Thoracic aorta (tissue), 2 donors: ENCODE measurements around the gene DLG1. TPM values are rescaled to one million over a fixed set of nuclear protein-coding genes. Genes with fewer than 3 reads are reported as not detected.

ENCODE experiments used
- ATAC-seq: fragments of 150-250 bp; one replicate; pipeline ENCODE4 v1.8.0; 2017; ENCODE audit warnings: low read depth; ENCODE audit not compliant: insufficient number of reproducible peaks, low FRiP score
- DNase-seq: peaks from one replicate; pipeline ENCODE4 v3.0.0-alpha.2; 2020; ENCODE audit warnings: low spot score
- H3K27ac ChIP-seq, 2 donors: fragments of 200-600 bp; sonication (generic); 1 replicate in 1 of 2; 2 replicates in 1 of 2; pipeline ENCODE4 v1.5.1; 2016; ENCODE audit warnings: mild to moderate bottlenecking in 2 of 2, moderate library complexity in 2 of 2
- H3K27me3 ChIP-seq: fragments of 200-600 bp; sonication (generic); replicated peaks from 2 replicates; pipeline ENCODE4 v1.6.0; 2016; ENCODE audit warnings: mild to moderate bottlenecking; ENCODE audit not compliant: insufficient read depth
- H3K36me3 ChIP-seq: fragments of 200-600 bp; sonication (generic); one replicate; pipeline ENCODE4 v1.5.1; 2016
- H3K4me1 ChIP-seq, 2 donors: fragments of 200-600 bp; sonication (generic); 1 replicate in 1 of 2; 2 replicates in 1 of 2; pipeline versions ENCODE4 v1.5.1 to v1.6.0; 2016; ENCODE audit warnings: low read depth in 2 of 2, mild to moderate bottlenecking in 1 of 2; ENCODE audit not compliant: control insufficient read depth in 1 of 2
- H3K4me3 ChIP-seq: fragments of 200-600 bp; sonication (generic); 2 replicates; pipeline ENCODE4 v1.5.1; 2016; ENCODE audit warnings: mild to moderate bottlenecking
- H3K9me3 ChIP-seq: fragments of 200-600 bp; sonication (generic); 2 replicates; pipeline ENCODE4 v1.5.1; 2016
- total RNA-seq, 2 donors: library from RNA; depleted of rRNA; stranded (reverse); fragments of >200 nt; gene quantifications; one replicate each; pipeline versions ENCODE4 v1.1.0 to v1.2.3, GENCODE V29; 2016
- TF ChIP-seq, protein P1 (sequence below): fragments of 200-600 bp; sonication (generic); IDR thresholded peaks from one replicate; pipeline ENCODE4 v1.5.1; 2019; ENCODE audit warnings: antibody characterized with exemption

Gene DLG1
- total RNA-seq, 2 donors from 2014 or later = 46.4 to 67.8 TPM

DNA sequence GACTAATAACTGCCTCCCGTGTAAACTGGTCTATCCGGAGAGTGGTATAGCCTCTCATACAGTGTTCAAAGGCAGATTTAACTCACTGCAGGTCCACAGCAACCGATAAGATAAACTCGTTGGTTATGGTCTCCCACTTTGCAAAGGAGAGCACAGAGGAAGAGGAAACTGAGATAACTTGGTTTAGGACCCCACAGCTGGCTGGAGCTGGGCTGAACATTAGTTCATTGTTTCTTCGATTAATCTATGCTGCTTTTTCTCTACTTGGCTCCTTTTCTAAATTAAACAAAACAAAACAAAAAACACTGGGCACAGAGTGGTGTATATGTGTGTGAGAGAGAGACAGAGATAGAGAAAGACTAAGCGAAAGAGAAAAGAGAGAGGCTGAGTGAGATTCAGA is 5.0 kb upstream of the DLG1 start:
- Histone ChIP-seq H3K27ac (no peak overlapping the region), H3K4me1 (peaks cover 0 to 24% of the 10 kb centered on the region in 2 donors), H3K9me3 (no peaks in the 10 kb centered on the region), H3K27me3 (no peaks in the 10 kb centered on the region), H3K4me3 (no peak overlapping the region), H3K36me3 (no peaks in the 10 kb centered on the region)
- TF ChIP-seq, protein P1, sequence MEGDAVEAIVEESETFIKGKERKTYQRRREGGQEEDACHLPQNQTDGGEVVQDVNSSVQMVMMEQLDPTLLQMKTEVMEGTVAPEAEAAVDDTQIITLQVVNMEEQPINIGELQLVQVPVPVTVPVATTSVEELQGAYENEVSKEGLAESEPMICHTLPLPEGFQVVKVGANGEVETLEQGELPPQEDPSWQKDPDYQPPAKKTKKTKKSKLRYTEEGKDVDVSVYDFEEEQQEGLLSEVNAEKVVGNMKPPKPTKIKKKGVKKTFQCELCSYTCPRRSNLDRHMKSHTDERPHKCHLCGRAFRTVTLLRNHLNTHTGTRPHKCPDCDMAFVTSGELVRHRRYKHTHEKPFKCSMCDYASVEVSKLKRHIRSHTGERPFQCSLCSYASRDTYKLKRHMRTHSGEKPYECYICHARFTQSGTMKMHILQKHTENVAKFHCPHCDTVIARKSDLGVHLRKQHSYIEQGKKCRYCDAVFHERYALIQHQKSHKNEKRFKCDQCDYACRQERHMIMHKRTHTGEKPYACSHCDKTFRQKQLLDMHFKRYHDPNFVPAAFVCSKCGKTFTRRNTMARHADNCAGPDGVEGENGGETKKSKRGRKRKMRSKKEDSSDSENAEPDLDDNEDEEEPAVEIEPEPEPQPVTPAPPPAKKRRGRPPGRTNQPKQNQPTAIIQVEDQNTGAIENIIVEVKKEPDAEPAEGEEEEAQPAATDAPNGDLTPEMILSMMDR = no peak
- DNase-seq (no peak), ATAC-seq (no peak)

DNA sequence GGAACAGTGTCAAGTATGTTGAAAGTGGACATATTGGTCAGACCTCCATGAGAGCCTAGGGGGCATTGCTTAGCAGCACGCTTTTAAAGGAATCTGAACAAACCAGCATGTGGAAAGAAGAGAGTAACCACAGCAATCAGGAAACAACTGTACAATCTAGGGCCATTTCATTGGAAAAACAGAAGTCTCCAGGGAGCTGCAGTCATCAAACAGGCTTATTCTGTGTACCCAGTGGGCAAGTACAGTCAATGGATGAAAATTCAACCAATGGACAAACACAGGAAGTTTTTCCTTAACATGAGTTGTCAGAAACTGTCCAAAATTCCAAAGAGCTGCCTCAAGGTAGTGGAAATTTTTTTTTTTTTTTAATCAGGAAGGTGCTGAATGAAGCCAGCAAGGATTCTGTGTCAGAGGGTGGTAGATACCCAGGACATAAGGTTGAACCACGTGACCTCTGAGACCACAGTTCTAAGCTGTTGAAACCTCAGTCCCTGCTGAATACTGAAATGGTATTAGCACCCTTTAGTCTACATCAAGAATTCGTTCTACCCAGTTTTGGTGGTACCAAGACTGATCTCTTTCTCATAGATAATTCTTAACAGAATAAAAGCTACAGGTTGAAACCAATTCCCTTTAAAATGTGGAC is 4.4 kb upstream of the DLG1 start:
- Histone ChIP-seq H3K27me3 (no peaks in the 10 kb centered on the region), H3K36me3 (no peaks in the 10 kb centered on the region), H3K9me3 (no peaks in the 10 kb centered on the region), H3K4me3 (no peak overlapping the region), H3K4me1 (peaks cover 0 to 22% of the 10 kb centered on the region in 2 donors), H3K27ac (peak overlapping the region in 1 of 2 donors; percentile 3)
- no peak for ATAC-seq
- TF ChIP-seq, protein P1 = no peak
- DNase-seq = no peak

DNA sequence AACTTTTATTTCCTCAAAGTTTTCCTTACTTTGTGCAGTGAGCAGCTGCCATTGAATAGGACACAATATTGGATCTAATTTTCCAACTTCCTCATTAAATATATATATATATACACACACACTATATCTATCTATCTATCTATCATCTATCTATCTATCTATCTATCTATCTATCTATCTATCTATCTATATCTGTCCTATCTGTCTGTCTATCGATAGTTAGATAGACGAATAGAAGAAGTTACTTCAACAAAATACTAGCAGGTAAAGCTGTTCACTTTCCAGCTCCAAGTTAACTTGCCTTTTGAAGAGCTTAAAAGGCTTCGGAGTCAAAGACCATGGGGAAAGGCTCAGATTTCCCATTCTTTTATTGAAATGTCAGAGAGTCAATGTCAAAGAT is 3.6 kb upstream of the DLG1 start:
- Histone ChIP-seq H3K27me3 (no peaks in the 10 kb centered on the region), H3K27ac (peak overlapping the region in 1 of 2 donors; percentile 3), H3K9me3 (no peaks in the 10 kb centered on the region), H3K36me3 (no peaks in the 10 kb centered on the region), H3K4me1 (peaks cover 0 to 20% of the 10 kb centered on the region in 2 donors), H3K4me3 (no peak overlapping the region)
- TF ChIP-seq, protein P1 = no peak
- DNase-seq (no peak), ATAC-seq (no peak)

DNA sequence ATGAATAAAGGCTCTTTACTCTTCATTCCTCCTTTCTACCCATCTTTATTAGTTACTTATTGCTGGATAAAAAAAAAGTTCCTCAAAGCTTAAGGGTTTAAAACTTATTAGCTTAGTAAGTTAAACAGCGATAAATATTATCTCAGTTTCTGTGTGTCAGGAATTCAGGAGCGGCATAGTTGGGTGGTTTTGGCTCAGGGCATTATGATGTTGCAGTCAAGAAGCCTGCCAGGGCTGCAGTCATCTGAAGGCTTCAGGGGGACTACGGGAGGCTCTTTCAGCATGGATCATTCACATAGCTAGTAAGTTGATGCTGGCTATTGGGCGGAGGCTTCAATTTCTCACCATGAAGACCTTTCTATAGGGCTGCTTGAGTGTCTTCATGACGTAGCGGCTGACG is 1.9 kb upstream of the DLG1 start:
- no peak overlapping the region for H3K4me3 ChIP-seq
- no peak overlapping the region for H3K27ac ChIP-seq
- H3K36me3 ChIP-seq = no peaks in the 10 kb centered on the region
- no peaks in the 10 kb centered on the region for H3K27me3 ChIP-seq
- DNase-seq (no peak), ATAC-seq (no peak)
- no peaks in the 10 kb centered on the region for H3K9me3 ChIP-seq
- TF ChIP-seq, protein P1 = no peak
- H3K4me1 ChIP-seq = peaks cover 6 to 15% of the 10 kb centered on the region in 2 donors

DNA sequence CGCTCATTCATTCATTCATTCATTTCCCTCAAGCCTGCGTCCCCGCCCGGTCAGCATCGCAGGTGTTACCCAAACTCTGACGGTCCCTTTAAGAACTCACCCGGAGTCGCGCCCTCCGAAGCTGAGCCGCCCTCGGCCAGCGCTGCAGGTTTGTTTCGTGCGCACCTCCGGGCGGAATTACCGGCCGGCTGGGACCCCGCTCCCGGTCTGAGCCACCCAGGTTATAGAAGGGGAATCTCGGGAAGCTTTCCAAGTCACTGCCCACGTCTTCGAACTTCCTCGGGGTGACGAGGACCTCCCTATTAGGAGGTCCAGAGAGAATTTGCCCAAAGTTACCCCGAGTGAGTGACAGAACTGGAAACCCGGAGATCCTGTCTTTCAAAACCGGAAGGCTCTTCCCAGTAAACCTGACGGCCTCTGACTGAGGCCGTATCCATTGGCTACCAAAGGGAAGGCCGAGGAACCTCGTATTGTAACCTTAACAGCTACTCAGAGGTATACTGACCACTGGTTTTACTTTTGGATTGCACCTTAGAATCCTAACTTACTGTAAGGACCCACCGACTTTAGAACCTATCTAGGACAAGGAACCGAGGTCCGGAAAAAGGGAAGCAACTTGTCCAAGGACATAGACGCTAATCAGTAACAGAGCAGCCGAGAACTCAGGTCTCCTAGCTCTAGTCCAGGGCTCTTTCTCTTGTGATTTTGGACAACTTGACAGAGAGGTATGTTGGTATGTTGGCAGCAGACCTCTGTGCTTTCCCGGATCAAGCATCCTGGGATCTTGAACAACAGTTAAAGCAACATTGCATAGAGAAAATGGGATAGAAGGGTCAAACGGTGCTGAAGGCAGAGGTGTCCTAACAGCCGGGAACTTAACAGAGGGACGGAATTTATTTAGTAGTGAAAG is 788 bp upstream of the DLG1 start:
- TF ChIP-seq, protein P1 = no peak

More for the DNA sequence above, 788 bp upstream of the DLG1 start:
- Histone ChIP-seq H3K27ac (peak overlapping the region in 1 of 2 donors; percentile 92), H3K9me3 (no peaks in the 10 kb centered on the region), H3K27me3 (no peaks in the 10 kb centered on the region), H3K4me3 (peak overlapping the region; percentile 79), H3K4me1 (peaks cover 6 to 15% of the 10 kb centered on the region in 2 donors), H3K36me3 (no peaks in the 10 kb centered on the region)
- no peak for DNase-seq
- ATAC-seq = no peak
